ENCODE measurements around the gene COL27A1. TPM values are rescaled to one million over a fixed set of nuclear protein-coding genes. Genes with fewer than 3 reads are reported as not detected.
"Not testable (repeated sequence)": the region's sequence is repeated elsewhere in the genome, so short reads cannot be mapped to it uniquely, and the experiment has no call there.

The COL27A1 gene
- total and polyA plus RNA-seq, 2 donors (not counting 3 experiments of a cell fraction or from before 2014, with no cell fraction given), result 14.7 to 49.1 TPM

DNA sequence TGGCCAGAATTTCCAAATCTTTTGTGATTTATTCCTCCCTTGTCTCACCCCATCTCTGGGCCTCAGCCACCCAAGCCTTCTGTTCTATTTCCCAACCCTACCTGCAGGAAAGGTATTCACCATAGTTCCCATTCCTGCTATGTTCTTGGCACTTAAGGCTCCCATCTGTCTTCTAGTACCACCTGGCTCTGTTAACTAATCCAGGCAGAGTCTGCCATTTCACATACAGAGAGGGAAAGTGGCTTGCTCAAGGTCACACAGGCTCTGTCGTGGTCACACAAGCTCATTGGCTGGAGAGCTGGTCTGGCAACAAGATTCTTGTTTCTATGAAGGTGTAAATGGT is 35.2 kb downstream of the COL27A1 start:
- no peaks in the 10 kb centered on the region for H3K27me3 ChIP-seq (ENCODE audit: control insufficient read depth in 2 of 2, insufficient read depth in 2 of 2, low read length in 2 of 2)
- FAIRE-seq (no peak), DNase-seq (ENCODE audit: low read depth, low spot score) (no peak)
- dilution Hi-C loops (cut with MboI; ENCODE audit: extremely low pct_ligation_motif_present, low sequenced_read_pairs), result no loop called here
- H3K4me3 ChIP-seq (replicated peaks in 1 of 3; ENCODE audit: insufficient read depth in 1 of 3, low read depth in 1 of 3, low read length in 3 of 3), result no peak overlapping the region
- no peaks in the 10 kb centered on the region for H3K4me1 ChIP-seq (ENCODE audit: control insufficient read depth, extremely low read depth, insufficient read depth, low read length)
- H3K9me1 ChIP-seq (replicated peaks; ENCODE audit: control insufficient read depth, extremely low read depth, insufficient read depth, low read length), result no peaks in the 10 kb centered on the region
- no peak overlapping the region for H3K9ac ChIP-seq (replicated peaks; ENCODE audit: extremely low read depth, insufficient read depth, low read length)
- TF ChIP-seq GATA2 (IDR thresholded peaks at IDR 0.05; ENCODE audit: insufficient read depth, insufficient read length, low read depth, low read length) (no peak), FOS (IDR thresholded peaks at IDR 0.05; ENCODE audit: borderline replicate concordance, insufficient read depth, low read length) (no peak), POLR2A (IDR thresholded peaks at IDR 0.05; ENCODE audit: low read depth, low read length) (no peak), JUN (IDR thresholded peaks at IDR 0.05; ENCODE audit: borderline replicate concordance, insufficient read depth, insufficient read length, low read depth) (no peak), MYC (IDR thresholded peaks at IDR 0.05; ENCODE audit: low read depth, low read length) (no peak), EZH2 (IDR thresholded peaks at IDR 0.05; ENCODE audit: borderline replicate concordance, low read depth, low read length, severe bottlenecking) (no peak), POLR2AphosphoS5 (IDR thresholded peaks at IDR 0.05; ENCODE audit: insufficient read depth, low read depth, low read length) (no peak)
- TF ChIP-seq, protein P1, sequence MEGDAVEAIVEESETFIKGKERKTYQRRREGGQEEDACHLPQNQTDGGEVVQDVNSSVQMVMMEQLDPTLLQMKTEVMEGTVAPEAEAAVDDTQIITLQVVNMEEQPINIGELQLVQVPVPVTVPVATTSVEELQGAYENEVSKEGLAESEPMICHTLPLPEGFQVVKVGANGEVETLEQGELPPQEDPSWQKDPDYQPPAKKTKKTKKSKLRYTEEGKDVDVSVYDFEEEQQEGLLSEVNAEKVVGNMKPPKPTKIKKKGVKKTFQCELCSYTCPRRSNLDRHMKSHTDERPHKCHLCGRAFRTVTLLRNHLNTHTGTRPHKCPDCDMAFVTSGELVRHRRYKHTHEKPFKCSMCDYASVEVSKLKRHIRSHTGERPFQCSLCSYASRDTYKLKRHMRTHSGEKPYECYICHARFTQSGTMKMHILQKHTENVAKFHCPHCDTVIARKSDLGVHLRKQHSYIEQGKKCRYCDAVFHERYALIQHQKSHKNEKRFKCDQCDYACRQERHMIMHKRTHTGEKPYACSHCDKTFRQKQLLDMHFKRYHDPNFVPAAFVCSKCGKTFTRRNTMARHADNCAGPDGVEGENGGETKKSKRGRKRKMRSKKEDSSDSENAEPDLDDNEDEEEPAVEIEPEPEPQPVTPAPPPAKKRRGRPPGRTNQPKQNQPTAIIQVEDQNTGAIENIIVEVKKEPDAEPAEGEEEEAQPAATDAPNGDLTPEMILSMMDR (IDR thresholded peaks at IDR 0.05; ENCODE audit: extremely low read depth in 1 of 2, insufficient read depth in 1 of 2, low read depth in 1 of 2, low read length in 2 of 2), result no peak
- TF ChIP-seq, protein P2, sequence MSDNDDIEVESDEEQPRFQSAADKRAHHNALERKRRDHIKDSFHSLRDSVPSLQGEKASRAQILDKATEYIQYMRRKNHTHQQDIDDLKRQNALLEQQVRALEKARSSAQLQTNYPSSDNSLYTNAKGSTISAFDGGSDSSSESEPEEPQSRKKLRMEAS (IDR thresholded peaks at IDR 0.05; ENCODE audit: insufficient read depth, insufficient read length), result no peak
- CTCF ChIA-PET, result no interaction called here
- H3K79me2 ChIP-seq (ENCODE audit: control insufficient read depth, insufficient read depth, low read length), result no peaks in the 10 kb centered on the region
- H2AFZ ChIP-seq (ENCODE audit: low read depth, low read length), result no peak overlapping the region
- no peaks in the 10 kb centered on the region for H4K20me1 ChIP-seq (replicated peaks; ENCODE audit: control insufficient read depth, extremely low read depth, insufficient read depth, low read length)
- no peak overlapping the region for H3K27ac ChIP-seq (ENCODE audit: insufficient read depth, low read depth, low read length)
- H3K36me3 ChIP-seq (ENCODE audit: control insufficient read depth in 2 of 2, extremely low read depth in 1 of 2, insufficient read depth in 2 of 2, low read length in 2 of 2), result no peaks in the 10 kb centered on the region
- POLR2A ChIA-PET, result no interaction called here
- H3K9me3 ChIP-seq (replicated peaks; ENCODE audit: control insufficient read depth, insufficient read depth, low read length), result no peaks in the 10 kb centered on the region
- intact Hi-C loops (cut with micrococcal nuclease), result no loop called here
- no TSS peak for BruUV-seq (replicated peaks)
- no peak overlapping the region for H3K4me2 ChIP-seq (ENCODE audit: insufficient read depth, low read length)

GRCh38 chr9:114191402-114191801 is 36.1 kb downstream of the COL27A1 start:
- H3K9me3 ChIP-seq (replicated peaks; ENCODE audit: control insufficient read depth, insufficient read depth, low read length); intact Hi-C loops (cut with micrococcal nuclease); POLR2A ChIA-PET; H3K9me1 ChIP-seq (replicated peaks; ENCODE audit: control insufficient read depth, extremely low read depth, insufficient read depth, low read length); H3K4me1 ChIP-seq (ENCODE audit: control insufficient read depth, extremely low read depth, insufficient read depth, low read length); H3K79me2 ChIP-seq (ENCODE audit: control insufficient read depth, insufficient read depth, low read length); H4K20me1 ChIP-seq (replicated peaks; ENCODE audit: control insufficient read depth, extremely low read depth, insufficient read depth, low read length); CTCF ChIA-PET; FAIRE-seq; DNase-seq (ENCODE audit: low read depth, low spot score); H3K27ac ChIP-seq (ENCODE audit: insufficient read depth, low read depth, low read length); BruUV-seq (replicated peaks); H3K36me3 ChIP-seq (ENCODE audit: control insufficient read depth in 2 of 2, extremely low read depth in 1 of 2, insufficient read depth in 2 of 2, low read length in 2 of 2); H3K27me3 ChIP-seq (ENCODE audit: control insufficient read depth in 2 of 2, insufficient read depth in 2 of 2, low read length in 2 of 2); dilution Hi-C loops (cut with MboI; ENCODE audit: extremely low pct_ligation_motif_present, low sequenced_read_pairs); H2AFZ ChIP-seq (ENCODE audit: low read depth, low read length); H3K4me3 ChIP-seq (replicated peaks in 1 of 3; ENCODE audit: insufficient read depth in 1 of 3, low read depth in 1 of 3, low read length in 3 of 3); H3K4me2 ChIP-seq (ENCODE audit: insufficient read depth, low read length); H3K9ac ChIP-seq (replicated peaks; ENCODE audit: extremely low read depth, insufficient read depth, low read length): not testable (repeated sequence)

All from endothelial cell of umbilical vein (primary cell).